SH-SY5Y (cell line): ENCODE data around the gene OMP.

ENCODE experiments used
- GATA2 ChIP-seq: IDR thresholded peaks from 2 replicates; pipeline ENCODE4 v1.6.1; 2011; ENCODE audit warnings: mild to moderate bottlenecking, low read depth, low read length
- GATA3 ChIP-seq: IDR thresholded peaks from 2 replicates; pipeline ENCODE4 v1.6.1; 2011; ENCODE audit warnings: low read depth, mild to moderate bottlenecking, low read length, moderate library complexity

DNA sequence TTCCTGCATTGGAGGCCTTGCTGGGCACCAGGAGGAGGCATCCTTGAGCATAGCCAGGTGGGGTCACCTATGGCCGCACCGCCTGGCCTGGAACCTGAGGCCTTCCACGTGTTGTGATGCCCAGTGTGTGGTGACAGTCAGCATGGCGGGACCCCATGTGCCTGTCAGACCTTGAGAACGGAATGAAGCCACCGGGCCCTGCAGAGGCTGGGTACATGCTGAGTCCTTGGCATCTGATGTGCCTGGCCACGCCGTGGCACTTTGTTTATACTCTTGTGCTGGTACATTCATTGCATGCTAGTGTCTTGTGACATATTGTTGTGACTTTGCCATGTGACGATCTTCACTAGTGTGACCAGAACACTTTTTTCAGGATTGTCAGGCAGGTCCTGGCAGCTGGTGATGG lies 16.9 kb downstream of the OMP start:
- TF ChIP-seq GATA2 (no peak), GATA3 (no peak)
